NCI-H526 treated with DMSO at 0.1 percent for 48 hours (cell line): ENCODE data around the gene KCNG1.

ENCODE experiments used
- DNase-seq: peaks from one replicate; lab custom pipeline; 2025; lab: John Stamatoyannopoulos, UW

Gene KCNG1

DNA sequence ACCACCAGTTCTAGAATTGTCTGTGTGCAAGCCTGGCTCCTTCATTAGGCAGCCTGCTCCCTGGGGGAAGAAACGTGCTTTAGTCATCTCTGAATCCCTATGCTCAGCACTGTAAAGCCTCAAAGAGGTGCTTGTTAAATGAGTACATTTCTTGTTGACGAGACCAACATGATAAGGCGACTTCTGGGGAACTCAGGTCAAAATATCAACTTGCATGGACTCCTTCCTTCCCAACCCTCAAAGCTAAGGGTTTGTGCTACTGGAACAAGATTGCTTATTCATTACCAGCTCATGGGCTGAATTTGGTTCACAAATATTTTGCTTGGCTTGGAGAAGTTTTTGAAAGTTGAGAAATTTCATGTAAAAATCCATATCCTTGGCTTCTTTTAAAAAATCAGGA, 10.6 kb downstream of the KCNG1 start:
- DNase-seq, result no peak

DNA sequence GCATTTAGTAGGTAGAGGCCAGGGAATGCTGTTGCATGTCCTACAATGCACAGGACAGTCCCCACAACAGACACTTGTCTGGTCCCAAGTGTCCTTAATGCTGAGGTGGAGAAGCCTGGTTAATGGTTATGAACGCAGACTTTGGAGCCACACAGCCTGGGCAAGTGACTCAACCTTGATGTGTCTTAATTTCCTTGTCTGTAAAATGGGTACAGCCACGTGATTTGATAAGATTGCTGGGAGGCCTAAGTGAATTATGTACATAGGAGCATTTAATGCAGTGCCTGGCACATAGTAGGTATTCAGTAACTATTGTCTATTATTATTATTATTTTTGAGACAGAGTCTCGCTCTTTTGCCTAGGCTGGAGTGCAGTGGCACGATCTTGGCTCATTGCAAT, 11.4 kb downstream of the KCNG1 start:
- DNase-seq, result no peak

DNA sequence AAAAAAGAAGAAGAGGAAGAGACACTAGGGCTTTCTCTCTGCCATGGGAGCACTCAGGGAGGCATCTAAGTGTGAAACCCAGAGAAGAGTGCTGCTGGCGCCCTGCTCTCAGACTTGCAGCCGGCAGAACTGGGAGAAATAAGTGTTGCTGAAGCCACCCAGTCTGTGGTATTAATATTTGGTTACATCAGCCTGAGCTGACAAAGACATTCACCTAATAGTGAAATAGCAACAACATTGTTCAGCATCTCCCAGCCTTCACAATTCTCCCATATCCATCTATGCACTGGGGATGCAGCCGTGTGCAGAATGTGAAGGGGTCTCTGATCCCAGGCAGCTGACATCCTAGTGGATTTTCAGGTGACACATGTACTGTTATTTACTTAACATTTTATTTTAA, 12.0 kb downstream of the KCNG1 start:
- DNase-seq, result no peak

DNA sequence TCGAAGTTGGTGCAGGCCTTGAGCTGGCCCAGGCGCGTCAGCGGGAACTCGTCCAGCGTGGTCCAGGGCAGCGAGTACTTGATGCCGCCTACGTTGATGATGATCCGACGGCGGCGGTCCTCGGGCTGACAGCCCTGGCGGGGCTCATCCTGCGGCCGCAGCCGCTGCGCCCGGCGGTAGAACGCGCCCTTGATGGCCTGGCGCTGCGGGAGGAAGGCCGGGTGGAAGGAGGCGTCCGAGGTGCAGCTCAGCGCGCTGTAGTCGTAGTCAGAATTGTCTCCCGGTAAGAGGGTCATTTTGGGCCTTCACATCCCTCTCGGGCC, 12.9 kb downstream of the KCNG1 start:
- DNase-seq, result no peak

DNA sequence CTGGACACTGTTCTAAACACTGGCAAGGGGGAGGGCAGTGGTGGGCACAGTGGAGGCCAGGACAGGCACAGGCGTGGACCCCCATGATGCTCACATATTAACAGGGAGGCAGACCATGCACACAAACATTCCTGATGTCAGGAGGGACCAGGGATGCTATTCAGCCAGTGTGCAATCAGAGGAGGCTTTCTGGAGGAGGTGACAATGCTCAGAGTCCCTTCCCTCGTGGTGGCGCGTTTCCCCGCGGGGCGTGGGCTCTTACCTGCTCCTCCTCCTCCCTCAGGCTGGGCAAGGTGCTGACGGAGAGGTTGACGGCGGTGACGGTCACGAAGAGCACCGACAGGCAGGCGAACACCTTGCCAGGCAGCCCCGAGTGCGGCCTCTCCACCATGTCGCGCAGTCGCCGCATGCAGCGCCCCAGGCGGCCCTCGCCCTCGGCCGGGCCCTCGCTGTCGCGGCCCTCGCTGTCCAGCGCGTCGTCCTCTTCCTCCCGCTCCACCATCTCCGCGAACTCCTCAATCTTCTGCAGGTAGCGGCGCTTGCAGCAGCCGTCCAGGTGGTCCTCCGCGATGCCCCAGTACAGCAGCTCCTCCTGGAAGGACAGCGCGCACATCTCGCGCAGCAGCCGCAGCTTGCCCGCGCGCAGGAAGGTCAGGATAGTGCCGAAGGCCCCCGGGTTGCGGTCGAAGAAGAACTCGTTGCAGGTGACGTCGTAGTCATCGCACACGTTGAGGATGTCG, 13.4 kb downstream of the KCNG1 start:
- no peak for DNase-seq

DNA sequence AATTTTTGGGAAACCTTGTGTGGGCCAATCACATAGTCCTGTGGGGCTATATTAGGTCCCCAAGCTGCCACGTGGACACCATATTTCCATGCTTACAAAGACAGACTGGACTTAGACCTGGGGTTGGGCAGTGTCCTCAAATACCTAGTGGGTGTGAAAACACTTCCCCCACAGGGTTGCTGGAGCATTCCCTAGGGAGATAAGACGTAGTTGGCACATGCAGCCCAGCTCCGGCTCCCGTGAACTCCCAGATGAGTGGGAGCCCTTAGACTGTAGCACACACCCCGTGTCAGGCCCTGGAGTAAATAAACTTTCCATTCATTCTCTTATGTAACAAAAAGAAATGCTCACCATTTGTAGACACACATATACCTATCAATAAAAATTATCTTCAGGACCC, 14.2 kb downstream of the KCNG1 start:
- no peak for DNase-seq

DNA sequence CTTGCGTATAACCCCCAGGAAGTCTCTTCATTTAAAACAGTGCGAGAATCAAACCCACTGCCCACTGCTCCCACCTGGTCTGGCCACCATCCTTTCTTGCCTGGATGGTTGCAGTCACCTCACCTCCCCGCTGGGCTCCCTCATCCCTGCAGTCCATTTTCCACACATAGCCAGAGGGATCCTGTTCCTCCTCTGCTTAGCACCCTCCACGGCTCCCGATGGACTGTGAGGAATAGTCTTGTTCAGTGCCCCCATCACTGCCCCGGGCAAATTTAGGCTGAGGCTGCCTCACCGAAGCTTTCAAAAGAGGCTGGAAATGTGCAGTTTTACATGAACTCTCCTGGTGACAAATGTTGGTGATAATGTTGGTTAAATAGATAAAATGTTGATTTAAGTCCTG, 17.7 kb downstream of the KCNG1 start:
- DNase-seq, result no peak

DNA sequence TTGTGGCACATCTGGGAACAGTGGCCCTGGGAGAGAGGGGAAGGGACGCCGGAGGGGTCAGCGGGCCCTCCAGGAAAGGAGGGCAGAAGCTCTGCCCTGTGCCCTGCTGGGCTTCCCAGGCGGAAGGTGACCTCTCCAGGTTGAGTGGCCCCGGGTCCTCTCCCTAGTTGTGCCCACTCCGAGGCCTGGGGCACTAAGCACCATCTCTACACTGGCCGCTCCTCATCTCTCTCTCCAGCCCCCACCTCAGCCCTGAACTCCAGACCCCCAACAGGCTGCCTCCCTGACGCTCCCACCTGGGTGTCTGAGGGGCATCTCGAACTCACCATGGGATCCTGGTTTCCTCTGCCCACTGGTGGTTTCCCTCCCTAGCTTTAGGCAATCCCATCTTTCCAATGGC, 18.1 kb downstream of the KCNG1 start:
- no peak for DNase-seq

DNA sequence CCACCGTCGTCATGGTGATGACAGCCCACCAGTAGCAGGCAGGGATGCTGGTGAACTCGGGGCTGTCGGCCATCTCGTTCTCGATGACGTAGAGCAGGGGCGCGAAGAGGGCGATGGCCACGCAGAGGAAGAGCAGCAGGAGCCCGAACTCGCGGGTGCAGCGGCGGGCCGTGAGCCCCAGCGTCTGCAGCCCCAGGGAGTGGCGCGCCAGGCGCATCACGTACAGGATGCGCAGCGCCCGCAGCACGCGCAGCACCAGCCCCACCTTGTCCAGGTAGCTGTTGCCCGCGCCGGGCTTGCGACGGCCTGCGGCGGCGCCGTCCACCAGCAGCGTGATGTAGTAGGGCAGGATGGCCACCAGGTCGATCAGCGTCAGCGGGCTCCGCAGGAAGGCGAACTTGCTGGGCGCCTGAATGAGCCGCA, 18.6 kb downstream of the KCNG1 start:
- no peak for DNase-seq

DNA sequence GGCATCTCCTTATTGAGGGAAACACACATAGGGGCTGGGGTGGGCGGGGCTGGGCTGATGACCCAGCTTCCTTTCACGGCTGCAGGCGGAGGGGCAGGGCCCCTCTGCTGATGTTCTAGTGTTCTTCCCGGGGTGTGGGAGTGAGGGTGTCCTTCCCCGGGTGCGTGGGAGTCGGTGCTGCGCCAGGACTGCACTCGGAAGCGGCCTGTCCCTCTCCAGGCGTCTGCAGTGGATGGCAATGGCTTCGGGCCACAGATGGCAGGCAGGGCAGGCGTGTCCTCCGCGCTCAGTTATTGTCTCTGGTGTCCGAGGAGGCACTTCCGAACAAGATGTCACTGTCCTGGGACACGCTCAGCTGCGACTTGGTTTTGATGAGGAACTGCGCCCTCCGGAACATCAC, 19.2 kb downstream of the KCNG1 start:
- DNase-seq, result no peak

DNA sequence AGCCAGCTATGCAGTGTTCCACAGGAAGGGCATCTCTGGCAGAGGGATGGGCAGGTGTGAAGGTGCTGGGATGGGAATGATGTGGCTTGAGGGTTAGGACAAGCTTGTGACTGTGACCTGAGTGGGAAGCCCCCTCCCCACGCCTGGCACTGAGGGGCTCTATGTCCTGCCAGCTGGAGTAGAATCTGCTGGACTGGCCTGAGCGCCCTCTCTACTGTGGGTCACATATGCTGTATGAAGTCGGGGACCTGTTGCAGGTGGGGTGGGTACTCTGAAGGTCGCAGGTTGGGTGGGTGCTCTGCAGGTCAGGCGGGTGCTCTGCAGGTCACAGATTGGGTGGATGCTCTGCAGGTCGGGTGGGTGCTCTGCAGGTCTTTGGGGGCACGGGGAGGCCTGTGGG, 20.3 kb downstream of the KCNG1 start:
- DNase-seq, result no peak

DNA sequence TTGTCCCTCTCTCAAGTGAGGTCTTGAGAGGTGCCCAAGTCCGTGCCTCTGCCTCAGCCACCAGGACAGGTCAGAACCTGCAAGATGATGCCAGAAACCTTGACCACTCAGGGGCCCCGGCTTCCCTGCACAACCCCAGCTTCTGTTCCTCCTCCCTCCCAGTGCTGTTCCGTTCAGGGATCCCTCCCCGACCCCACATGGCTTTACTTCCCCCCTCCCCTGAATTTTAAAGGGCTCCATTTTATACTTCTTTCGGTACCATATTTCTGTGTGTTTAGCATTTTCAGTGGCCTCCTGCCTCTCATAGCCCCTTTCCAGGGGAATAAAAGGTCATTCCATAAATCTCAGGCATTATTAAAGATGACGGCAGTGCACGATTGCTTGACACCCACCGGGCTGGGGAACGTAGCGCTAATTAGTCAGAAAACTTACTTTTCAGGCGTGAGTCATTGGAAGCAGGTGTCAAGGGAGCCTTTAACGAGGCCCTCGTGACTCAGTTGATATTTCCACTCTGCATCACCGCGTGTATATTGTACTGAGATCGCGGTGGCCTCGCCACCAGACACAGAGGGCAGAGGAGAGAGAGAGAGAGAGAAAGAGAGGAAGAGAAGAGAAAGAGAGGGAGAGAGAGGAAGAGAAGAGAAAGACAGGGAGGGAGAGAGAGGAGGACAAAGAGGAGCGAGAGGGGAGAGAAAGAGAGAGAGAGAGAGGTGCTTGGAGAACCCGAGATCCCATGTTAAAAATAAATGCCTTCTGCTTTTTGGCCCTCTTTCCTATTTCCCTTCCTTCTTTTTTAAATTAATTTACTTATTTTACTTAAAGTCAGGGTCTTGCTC, 21.3 kb downstream of the KCNG1 start:
- no peak for DNase-seq

DNA sequence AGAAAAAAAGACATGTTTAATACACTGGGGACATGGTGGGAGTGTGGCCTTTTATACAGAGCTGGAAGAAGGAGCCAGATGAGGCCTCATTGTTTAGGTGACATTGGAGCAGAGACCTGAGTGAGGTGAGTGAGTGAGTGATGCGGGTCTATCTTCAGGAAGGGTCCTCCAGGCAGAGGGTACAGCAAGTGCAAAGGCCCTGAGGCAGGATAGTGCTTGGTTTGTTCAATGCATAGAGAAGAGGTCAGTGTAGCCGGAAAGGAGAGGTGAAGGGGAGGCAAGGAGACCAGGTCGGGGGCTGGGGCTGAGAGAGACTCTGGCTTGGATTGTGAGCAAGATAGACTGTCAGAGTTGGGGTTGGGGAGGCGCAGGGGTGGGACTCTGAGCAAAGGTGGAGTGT, 23.6 kb downstream of the KCNG1 start:
- no peak for DNase-seq

DNA sequence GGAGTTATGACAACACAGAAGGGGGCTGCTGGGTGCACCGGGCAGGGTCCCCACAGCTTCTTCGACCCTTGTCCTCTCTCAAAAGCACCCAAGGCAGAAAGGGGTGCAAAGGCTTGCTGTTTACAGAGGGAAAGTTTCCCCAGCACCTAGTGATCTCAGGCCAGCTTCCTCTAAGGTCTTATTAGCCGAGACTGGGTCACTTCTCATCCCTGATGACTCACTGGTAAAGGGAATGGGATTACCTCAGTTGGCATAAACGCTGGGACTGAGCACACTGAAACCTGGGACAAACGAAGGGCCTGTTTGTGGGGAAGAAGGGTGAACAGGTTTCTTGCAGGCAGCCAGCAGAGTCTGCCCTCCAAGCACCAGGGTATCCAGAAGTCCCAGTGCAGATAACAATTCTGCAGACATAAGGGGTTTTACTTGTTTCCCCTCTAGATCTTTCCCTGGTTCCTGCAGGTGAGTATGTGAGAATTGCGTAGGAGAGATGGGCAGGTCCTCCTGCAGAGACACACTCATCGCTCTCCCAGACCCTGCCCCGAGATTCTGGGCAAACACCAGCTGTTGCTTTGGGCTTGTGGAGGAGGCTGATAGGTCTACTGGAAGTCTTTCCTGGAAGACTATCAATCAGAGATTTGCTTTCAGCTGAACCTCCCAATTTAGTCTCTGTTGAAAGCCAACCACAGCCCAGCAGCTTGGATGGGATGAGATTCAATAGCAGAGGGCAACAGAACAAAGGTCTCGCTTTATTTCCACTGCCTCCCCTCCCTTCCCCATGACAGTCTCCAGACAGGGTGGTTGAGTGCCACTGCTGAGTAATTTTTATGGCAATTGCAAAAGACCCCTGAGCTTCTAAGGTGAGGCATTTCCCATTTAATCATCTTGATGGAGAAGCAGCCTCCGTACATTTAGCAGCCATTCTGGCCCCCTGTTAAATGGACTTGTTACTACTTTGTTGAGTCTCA, 25.7 kb downstream of the KCNG1 start:
- DNase-seq, result no peak

DNA sequence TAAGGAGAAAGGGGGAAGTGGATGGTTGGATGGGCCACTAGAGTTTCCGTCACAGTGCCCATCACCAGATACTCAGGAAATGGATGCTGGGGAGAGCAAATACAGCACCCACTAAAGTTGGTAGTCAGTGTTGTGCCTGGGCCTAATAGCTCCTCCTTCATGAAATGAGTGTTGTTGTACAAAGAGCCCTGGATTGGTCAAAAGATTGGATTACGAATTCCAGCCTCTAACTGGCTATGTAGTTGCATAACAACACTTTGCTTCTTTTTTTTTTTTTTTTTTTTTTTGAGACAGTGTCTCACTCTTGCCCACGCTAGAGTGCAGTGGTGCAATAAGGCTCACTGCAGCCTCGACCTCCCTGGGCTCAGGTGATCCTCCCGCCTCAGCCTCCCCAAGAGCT, 27.4 kb downstream of the KCNG1 start:
- DNase-seq, result no peak

DNA sequence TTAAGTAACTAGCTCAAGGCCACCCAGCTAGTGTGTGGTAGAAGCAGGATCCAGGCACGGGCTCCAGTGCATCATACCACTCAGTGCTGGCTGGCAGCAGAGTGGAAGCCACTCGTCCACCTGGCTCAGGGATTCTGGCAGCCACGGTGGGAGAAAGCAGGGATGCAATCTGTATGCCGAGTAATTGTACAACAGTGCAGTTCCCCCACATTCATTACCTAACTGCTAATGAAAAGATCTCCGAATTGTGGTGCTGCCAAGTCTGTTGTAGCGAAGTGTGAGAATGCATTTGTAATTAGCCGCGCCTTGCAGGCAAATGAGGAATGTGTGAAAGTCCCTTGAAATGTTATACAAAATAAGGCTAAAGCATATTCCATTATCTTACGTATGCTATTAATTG, 29.0 kb downstream of the KCNG1 start:
- no peak for DNase-seq

DNA sequence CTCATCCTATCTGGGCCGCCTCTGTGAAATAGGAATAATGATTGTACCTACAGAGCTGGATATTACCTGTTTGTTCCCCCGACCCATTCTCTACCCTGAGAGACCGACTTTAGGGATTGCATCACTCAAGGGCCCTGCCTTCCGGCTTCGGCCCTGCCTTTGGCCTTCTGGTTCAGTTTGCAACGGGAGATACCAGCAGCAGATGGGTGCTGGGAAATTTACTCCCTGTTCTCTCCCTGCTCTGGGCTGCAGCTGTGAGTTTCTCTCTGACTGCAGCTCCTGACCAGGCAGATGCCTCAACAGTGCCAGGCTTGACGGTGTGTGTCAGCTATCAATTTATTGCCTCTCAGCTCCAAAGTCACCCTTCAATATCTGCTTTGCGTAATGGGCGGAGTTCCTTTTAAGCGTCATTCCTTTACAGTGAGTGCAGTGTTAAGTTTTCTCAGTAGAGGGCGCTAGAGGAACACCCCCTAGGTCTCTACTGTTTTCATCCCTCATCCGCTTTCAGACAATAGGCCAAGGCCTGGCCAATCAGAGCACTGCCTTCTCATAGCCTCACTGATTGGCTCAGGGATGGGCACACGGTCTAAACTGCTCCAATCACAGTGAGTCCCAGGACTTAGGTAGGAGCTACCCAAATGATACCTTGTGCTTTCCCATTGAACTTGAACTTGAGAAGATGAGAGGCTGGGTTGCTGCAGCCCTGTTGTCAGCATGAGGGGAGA, 30.0 kb downstream of the KCNG1 start:
- DNase-seq, result peak; percentile 62

DNA sequence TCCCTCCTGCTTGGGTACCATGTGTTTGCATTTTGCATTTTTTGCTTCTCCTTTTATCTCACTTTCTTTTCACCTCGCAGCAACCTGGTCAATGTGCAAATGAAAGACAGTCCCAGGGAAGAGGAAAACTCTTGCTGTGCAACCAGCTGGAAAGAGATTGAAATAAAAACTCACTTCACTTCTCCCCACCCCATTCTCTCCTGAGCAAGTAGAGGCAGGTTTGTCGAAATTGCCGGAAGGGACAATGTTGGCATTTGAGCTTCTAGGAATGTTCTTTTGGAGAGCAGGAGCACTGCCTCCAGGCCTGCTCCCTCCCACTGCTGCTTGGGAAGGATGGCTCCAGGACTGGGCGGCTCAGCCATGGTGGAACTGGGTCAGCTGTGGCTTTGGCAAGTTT, 30.6 kb downstream of the KCNG1 start:
- DNase-seq, result no peak

DNA sequence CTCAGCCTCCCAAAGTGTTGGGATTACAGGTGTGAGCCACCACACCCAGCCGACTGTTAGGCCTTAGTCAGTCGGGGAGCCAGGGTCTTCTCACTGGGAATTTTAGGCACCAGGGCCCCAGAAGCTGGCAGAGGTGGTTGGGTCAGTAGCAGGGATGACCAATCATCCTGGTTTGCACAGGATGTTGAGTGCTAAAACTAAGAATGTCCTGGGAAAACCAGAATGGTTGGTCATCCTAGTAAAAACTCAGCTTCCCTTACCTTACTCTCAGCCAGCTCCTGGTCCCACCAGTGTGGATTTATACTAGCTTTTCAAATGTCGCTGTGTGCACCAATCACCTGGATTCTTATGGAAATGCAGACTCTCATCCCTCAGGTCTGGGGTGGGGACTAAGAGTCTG, 31.8 kb downstream of the KCNG1 start:
- no peak for DNase-seq

DNA sequence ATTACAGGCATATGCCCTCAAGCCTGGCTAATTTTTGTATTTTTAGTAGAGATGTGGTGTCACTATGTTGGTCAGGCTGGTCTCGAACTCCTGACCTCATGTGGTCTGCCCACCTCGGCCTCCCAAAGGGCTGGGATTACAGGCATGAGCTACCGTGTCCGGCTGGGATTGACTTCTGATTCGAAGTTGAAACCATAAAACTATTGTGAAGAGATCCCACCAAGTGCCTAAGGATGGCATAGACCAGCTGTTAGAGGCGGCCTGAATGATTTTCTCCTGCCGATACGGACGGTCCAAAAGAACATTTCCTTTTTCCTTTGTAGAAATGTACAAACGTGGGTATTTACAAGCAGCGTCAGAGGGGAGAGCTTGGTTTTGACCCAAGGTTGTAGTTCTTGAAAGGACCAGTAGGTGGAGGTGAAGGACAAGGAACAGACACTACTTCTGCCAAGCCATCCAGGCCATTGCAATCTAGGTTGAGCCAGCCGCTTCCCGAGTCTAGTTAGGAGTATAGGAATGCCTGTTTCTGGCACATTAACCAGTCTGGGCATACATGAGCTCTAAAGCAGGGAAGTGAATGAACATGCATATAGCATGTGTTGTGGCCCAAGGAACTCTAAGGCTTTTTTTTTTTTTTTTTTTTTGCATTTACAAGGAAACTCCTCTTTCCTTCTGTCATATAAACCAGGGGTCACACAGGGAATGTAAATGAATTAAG, 35.3 kb downstream of the KCNG1 start:
- DNase-seq, result peak; percentile 81

DNA sequence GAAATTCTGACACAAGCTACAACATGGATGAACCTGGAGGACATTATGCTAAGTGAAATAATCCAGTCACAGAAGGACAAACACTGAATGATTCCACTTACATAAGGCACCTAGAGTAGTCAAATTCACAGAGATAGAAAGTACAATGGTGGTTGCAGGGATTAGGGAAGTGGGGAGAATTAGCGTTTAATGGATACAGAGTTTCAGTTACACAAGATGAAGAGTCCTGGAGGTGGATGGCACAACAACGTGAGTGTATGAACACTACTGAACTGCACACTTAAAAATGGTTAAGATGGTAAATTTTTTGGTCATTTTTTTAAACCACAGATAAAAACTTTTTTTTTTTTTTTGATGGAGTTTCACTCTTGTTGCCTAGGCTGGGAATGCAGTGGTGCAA, 39.6 kb downstream of the KCNG1 start:
- DNase-seq, result no peak
